ENCODE measurements around the gene MYO1D.

The MYO1D gene

GRCh38 chr17:32609884-32610650 is 266.9 kb downstream of the MYO1D start:
- DNase-seq: no peak

GRCh38 chr17:32609085-32609484 is 267.8 kb downstream of the MYO1D start:
- DNase-seq: peak; percentile 81

- no peak for DNase-seq
Observed at GRCh38 chr17:32608267-32608666, 268.7 kb downstream of the MYO1D start.

- DNase-seq: no peak
Observed at GRCh38 chr17:32604966-32605365, 272.0 kb downstream of the MYO1D start.

GRCh38 chr17:32602396-32602795 is 274.5 kb downstream of the MYO1D start:
- DNase-seq: no peak

GRCh38 chr17:32601866-32602265 is 275.1 kb downstream of the MYO1D start:
- DNase-seq: no peak

GRCh38 chr17:32596628-32597027 is 280.3 kb downstream of the MYO1D start:
- DNase-seq: no peak

GRCh38 chr17:32596206-32596605 is 280.7 kb downstream of the MYO1D start:
- no peak for DNase-seq

- no peak for DNase-seq
Observed at GRCh38 chr17:32593003-32593402, 283.9 kb downstream of the MYO1D start.

- no peak for DNase-seq
Observed at GRCh38 chr17:32591405-32591804, 285.5 kb downstream of the MYO1D start.

- DNase-seq: no peak
Observed at GRCh38 chr17:32590974-32591373, 285.9 kb downstream of the MYO1D start.

GRCh38 chr17:32588982-32589381 is 287.9 kb downstream of the MYO1D start:
- no peak for DNase-seq

GRCh38 chr17:32588135-32588534 is 288.8 kb downstream of the MYO1D start:
- DNase-seq: no peak

- no peak for DNase-seq
Observed at GRCh38 chr17:32586666-32587065, 290.3 kb downstream of the MYO1D start.

GRCh38 chr17:32584792-32585191 is 292.1 kb downstream of the MYO1D start:
- DNase-seq: no peak

- DNase-seq: no peak
Observed at GRCh38 chr17:32583053-32583452, 293.9 kb downstream of the MYO1D start.

- no peak for DNase-seq
Observed at GRCh38 chr17:32575852-32576251, 301.1 kb downstream of the MYO1D start.

GRCh38 chr17:32570081-32570396 is 306.9 kb downstream of the MYO1D start:
- no peak for DNase-seq

- DNase-seq: no peak
Observed at GRCh38 chr17:32569171-32570080, 307.5 kb downstream of the MYO1D start.

GRCh38 chr17:32568705-32569104 is 308.2 kb downstream of the MYO1D start:
- DNase-seq: no peak

- DNase-seq: no peak
Observed at GRCh38 chr17:32567511-32567910, 309.4 kb downstream of the MYO1D start.

GRCh38 chr17:32567086-32567485 is 309.8 kb downstream of the MYO1D start:
- no peak for DNase-seq

- DNase-seq: no peak
Observed at GRCh38 chr17:32566303-32566702, 310.6 kb downstream of the MYO1D start.

GRCh38 chr17:32565401-32565800 is 311.5 kb downstream of the MYO1D start:
- no peak for DNase-seq

Measured in activated CD8-positive, alpha-beta memory T cell treated with anti-CD3 and anti-CD28 coated beads, Interleukin-2, amount 50 U/mL, for 48 hours (primary cell).